Caki2 (cell line): ENCODE measurements around the gene PCSK7. TPM values are rescaled to one million over a fixed set of nuclear protein-coding genes. Genes with fewer than 3 reads are reported as not detected.

Experiments
- DNase-seq: peaks from one replicate; pipeline ENCODE4 v3.0.0-alpha.2; 2015; ENCODE audit warnings: low read depth
- in situ Hi-C: cut with HindIII; loops from 2 replicates; pipeline ENCODE4 v1.10.0; 2016; ENCODE audit warnings: low sequenced_read_pairs, low pct_unique_long_range_greater_than_20kb, mixed read lengths
- total RNA-seq: library from RNA; depleted of rRNA; stranded (reverse); fragments of >200 nt; shearing (Covaris generic); gene quantifications from 2 replicates; pipeline ENCODE4 v1.2.3, GENCODE V29; 2014; ENCODE audit warnings: low replicate concordance

PCSK7 gene
- total RNA-seq, 1 experiment from 2014 or later: 10.5 TPM

DNA sequence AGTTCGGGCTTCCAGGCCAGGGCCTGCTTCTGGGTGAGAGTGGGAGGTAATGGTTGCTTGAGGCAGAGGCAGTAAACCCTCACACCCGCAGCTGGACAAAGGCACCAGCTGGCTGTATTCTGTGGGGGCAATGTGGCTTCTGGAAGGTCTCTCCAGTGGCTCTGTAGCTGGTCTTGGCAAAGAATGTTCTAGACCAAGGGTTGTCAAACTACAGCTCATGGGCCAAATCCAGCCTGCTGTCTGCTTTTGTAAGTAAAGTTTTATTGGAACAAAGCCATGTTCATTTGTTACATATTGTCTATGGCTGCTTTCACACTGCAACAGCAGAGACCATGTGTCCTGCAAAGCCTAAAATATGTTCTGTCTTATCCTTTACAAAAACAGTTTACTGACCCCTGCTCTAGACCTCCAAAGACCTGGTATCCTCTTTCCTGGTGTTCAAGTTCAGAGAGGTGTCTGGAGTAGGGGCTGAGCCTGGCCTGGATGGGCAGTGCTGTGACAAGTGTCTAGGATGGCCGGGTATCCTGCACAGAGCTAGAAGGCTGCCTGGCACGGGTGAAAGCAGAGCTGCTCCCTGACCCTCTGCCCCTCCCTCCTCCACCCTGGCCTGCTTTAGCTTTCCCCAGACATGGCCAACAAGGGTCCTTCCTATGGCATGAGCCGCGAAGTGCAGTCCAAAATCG is 29.3 kb downstream of the PCSK7 start:
- DNase-seq: no peak
- in situ Hi-C loops: no loop called here

DNA sequence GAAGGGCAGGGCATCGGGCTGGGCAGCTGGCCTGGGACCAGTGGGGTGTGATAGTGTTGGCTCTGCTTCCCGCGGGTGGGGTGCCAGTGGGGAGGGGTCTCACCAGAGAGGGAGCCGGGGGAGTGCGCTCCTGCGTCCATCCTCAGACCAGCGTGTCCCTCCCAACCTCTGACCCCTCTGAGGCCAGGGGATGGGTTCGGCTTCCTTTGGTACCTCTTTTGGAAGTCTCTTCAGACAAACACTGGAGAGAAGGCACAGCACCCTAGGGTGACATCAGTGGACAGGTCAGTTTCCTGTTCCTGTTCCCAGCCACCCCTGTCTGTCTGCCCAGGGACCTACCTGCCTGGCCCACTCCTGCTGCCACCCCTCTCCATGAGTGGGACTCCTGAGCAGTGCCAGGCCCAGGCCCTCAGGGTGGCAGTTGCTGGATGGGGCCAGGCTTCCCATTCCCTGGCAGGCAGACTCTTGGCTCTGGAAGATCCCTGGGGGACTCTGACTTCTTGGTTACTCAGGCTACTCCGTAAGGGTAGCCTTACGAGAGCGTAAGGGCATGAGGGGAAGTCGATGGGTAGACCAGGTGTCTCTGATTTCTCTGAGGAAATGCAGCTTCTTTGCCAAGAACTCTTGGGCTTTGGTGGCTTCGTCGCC is 30.1 kb downstream of the PCSK7 start:
- in situ Hi-C loops: no loop called here
- no peak for DNase-seq

DNA sequence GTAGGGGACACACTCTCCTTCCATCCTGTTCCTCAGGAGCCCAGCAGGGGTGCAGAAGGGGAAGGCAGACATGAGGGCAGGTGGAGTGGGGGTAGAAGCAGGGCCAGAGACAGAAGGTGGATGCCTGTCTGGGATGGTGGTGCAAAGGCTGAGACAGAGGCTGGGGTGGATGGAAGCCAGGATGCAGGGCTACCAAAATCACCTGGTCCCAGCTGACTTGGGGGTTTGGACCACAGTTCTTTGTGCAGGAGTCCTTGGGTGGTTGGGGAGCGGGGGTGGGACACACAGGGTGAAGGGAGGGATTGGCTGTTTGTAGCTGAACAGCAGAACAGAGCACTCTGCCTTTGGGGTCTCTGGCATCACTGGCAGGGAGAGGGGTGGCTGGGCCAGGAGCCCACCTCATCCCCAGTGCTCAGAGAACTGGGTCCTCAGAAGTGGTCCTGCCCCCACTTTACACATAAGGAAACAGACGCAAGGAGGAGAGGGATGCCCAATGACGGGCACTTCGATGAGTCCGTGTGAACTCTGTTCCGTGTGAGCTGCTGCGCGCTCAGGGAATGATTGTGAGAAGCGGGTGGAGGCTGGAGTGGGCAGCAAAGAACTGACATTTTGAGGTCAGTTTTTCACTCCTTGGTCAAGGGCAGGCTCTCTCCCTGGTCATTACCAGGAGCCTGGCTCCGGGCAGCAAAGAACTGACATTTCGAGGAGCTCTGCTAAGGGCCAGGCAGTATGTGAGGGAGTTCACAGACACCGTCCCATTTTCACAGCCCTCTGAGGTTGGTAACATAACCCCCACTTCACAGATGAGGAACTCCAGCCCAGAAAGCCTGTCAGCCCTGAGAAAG is 30.8 kb downstream of the PCSK7 start:
- in situ Hi-C loops: no loop called here

DNA sequence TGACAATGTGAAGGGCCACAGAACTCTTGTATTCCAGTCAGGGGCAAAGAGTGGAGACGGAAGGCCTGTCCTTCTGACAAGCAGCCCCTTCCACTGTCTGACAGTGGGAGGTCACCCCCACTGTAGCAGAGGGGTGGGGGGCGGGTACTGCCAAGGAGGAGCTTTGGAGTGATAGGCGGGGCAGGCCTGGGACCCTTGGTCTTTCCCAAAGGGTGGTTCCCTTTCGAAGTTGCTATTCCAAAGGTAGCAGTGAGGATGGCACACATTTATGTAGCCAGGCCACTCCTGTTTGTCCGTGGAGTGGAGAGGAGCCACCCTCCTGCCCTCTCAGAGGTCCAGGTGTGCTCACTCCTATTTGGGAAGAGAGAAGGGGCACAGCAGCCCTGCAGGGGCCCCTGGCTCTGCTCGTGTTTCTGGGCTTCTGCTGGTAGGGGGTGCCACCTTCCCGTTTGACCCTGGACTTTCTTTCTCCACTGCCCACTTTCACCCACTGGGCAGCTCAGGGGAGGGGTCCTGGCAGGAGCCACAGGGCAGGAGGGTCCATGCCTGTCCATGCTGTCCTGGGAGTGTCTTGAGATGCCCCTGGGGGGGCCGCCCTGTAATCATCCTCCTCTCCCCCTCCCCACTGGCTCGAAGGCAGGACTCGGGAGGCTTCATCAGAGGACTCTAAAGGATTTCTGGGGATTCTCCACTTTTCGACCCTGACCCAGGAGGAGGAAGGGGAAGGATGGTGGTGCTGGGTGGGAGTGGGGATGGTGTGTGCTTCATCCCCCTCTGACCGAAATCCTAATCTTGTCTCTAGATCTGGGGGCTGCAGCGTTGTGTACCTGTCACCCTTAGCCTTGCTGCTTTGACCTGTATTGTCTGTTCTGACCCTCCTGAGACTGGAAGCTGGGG is 31.7 kb downstream of the PCSK7 start:
- no peak for DNase-seq
- in situ Hi-C loops: no loop called here

More for the DNA sequence above, 30.8 kb downstream of the PCSK7 start:
- no peak for DNase-seq

DNA sequence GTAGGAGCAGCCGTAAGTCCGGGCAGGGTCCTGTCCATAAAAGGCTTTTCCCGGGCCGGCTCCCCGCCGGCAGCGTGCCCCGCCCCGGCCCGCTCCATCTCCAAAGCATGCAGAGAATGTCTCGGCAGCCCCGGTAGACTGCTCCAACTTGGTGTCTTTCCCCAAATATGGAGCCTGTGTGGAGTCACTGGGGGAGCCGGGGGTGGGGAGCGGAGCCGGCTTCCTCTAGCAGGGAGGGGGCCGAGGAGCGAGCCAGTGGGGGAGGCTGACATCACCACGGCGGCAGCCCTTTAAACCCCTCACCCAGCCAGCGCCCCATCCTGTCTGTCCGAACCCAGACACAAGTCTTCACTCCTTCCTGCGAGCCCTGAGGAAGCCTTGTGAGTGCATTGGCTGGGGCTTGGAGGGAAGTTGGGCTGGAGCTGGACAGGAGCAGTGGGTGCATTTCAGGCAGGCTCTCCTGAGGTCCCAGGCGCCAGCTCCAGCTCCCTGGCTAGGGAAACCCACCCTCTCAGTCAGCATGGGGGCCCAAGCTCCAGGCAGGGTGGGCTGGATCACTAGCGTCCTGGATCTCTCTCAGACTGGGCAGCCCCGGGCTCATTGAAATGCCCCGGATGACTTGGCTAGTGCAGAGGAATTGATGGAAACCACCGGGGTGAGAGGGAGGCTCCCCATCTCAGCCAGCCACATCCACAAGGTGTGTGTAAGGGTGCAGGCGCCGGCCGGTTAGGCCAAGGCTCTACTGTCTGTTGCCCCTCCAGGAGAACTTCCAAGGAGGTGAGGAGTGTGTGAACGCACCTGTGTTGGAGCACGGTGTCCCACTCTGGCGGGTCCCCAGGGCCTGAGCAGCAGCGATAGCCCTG is 32.6 kb downstream of the PCSK7 start, which contains the start of gene TAGLN:
TSS of gene TAGLN (plus strand) at position 318 of the 863 bp plus-strand sequence. CDS start 3,644 bp downstream, outside the sequence.
- in situ Hi-C loops: no loop called here
- no peak for DNase-seq

DNA sequence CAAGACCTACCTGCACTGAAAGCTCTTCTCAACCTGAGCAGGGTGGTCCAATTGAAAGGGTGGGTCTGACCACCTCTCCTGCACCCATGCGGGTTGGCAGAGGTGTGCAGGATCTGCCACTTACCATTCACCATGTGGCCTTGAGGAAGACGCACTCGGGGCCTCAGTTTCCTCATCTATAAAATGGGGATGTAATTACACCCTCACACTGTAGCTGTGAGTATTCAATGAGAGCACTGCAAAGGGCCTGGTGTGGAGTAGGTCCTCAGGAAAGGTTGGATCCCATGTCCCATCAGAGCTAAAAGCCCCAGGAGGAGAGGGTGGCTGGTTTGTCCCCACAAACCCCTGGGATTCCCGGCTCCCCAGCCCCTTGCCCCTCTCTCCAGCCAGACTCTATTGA is 33.3 kb downstream of the PCSK7 start:
- DNase-seq: no peak
- in situ Hi-C loops: no loop called here

DNA sequence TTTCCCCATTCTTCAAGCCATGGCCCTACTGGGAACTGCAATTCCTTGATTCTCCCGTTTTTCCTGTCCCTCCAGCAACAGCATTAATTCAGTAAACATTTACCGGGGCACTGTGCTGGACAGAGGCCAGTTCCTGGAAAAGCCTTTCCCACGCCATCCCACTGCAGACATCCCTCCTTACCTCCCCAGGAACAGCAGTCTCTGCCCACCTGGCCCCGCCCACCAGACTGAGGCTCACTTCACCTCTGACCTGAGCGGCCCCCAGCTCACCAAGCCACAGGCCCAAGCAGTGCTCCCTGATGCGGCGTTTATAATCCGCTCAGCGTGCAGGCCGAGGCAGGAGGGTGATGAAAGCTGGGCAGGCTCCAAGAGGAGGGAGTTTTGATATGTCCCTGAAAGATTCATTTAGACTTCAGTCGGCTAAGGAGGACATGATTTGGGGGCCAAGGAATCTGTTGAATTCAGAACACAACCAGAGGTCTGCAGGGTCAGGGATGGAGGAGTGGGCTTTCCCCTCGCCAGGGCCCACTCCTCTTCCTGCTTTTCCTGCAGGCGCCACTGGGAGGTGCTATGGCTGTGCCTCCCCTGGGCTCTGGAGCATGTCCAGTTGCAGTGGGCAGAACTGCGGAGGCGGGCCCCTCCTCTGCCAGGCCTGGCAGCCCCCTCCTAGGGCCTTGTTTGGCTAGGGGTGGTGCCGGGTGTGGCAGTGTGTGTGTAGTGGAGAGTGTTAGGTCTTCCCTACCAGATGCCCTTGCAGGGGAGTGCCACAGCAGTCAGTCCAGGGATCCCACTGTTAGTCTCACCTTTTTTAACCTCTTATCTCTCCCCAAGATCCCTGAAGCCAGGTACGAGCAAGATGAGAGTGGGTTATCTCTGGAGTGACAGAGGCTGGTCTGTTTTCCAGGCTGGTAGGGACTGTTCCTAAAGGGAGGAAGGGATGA is 34.1 kb downstream of the PCSK7 start:
- no peak for DNase-seq
- in situ Hi-C loops: no loop called here

DNA sequence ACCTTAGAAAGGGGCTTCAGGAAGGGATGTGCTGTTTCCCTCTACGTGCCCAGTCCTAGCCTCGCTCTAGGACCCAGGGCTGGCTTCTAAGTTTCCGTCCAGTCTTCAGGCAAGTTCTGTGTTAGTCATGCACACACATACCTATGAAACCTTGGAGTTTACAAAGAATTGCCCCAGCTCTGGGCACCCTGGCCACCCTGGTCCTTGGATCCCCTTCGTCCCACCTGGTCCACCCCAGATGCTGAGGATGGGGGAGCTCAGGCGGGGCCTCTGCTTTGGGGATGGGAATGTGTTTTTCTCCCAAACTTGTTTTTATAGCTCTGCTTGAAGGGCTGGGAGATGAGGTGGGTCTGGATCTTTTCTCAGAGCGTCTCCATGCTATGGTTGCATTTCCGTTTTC is 34.9 kb downstream of the PCSK7 start:
- no peak for DNase-seq
- in situ Hi-C loops: no loop called here

DNA sequence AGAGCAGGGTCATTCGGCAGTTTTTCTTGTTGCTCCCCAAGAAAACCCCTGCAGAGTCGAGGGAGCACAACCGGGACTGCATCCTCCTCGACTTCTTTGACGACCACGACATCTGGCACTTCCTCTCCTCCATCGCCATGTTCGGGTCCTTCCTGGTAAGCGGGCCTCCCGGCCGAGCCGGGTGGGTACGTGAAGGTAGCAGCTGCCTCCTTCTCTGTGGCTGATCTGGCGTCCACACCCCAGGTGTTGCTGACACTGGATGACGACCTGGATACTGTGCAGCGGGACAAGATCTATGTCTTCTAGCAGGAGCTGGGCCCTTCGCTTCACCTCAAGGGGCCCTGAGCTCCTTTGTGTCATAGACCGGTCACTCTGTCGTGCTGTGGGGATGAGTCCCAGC is 36.1 kb downstream of the PCSK7 start:
- DNase-seq: no peak
- in situ Hi-C loops: no loop called here

DNA sequence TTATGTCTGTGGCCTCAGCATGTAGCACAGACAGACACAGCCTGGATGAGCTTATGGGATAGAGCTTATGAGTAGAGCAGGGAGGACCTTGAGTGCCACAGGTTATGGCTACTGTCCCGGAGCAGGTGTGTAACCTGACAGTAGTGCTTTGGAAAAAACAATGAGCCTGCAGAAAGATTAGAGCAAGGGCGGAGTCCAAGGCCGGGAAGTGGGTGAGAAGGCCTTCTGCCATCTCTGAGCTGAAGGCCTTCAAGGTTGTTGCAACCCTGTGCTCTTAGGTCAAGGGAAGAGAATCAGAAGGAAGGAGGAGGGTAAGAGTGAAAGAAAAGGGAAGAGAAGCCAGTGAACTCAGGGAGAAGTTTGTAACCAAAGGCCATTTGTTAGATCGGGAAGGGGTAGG is 36.6 kb downstream of the PCSK7 start:
- no peak for DNase-seq
- in situ Hi-C loops: no loop called here

DNA sequence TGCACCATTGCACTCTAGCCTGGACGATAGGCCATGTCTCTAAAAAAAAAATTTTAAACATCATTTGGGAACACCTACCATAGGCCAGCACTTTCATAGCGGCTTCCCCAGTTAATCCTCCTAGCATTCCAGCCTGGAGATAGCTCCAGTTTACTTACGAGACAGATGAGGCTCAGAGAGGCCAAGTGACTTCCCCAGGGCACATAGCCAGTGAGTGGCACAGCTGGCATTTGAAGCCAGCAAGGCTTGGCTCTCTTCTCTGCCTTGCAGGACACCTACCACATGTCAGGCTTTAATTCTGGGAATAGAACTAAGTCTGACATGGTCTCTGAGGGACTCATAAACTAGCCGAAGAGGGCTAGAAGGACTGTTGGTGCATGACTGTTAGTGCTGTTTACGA is 37.6 kb downstream of the PCSK7 start:
- in situ Hi-C loops: no loop called here
- DNase-seq: no peak

DNA sequence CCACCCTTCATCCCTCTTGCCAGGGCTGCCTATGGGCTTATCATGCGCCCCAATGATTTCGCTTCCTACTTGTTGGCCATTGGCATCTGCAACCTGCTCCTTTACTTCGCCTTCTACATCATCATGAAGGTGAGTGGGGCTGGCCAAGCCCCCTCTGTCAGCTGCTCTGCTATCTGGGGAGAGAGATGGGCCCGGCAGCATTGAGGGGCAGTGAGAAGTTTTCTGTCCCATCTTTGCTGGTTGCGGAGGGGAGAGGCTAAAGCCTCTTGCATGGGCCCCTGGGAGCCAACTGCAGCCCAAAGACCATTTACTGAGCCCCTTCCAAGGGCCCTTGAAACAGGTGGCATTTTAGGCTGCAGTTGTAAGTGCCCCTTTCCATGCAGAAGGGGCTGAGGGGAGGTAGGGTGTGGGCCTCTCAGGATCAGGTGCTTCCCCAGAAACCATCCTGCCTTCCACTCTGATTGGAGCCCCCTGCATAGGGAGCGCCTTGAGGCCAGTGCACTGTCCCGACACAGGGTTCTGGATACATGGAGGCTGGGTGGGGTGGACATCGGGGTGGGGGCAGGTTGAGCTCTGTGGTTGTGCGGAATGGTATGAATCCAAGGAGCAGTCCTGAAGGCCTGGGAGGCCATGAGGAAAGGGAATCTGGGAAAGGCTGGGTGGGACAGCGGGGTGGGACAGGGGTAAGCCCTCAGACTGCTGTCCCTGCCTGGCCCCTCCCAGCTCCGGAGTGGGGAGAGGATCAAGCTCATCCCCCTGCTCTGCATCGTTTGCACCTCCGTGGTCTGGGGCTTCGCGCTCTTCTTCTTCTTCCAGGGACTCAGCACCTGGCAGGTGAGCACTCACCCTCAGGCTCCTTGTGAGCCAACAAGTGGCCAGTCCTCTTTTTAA is 38.5 kb downstream of the PCSK7 start:
- in situ Hi-C loops: no loop called here
- no peak for DNase-seq

DNA sequence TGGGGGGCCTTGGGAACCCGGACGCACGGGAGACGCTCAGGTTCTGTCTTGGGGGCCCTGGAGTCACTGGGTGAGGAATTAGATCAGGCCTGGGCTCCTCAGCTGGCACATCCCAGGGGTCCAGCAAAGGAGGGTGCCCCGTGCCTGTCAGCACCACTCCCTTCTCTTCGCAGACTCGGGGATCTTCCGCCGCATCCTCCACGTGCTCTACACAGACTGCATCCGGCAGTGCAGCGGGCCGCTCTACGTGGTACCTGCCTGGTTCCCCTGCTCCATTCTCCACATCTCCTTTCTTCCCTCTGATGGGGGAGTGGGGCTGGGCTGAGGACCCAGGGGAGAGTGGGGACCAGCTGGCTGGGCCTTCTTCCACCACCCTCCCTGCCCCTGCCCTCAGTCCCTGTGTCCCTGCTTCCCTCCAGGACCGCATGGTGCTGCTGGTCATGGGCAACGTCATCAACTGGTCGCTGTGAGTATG is 39.4 kb downstream of the PCSK7 start:
- in situ Hi-C loops: no loop called here
- DNase-seq: no peak

DNA sequence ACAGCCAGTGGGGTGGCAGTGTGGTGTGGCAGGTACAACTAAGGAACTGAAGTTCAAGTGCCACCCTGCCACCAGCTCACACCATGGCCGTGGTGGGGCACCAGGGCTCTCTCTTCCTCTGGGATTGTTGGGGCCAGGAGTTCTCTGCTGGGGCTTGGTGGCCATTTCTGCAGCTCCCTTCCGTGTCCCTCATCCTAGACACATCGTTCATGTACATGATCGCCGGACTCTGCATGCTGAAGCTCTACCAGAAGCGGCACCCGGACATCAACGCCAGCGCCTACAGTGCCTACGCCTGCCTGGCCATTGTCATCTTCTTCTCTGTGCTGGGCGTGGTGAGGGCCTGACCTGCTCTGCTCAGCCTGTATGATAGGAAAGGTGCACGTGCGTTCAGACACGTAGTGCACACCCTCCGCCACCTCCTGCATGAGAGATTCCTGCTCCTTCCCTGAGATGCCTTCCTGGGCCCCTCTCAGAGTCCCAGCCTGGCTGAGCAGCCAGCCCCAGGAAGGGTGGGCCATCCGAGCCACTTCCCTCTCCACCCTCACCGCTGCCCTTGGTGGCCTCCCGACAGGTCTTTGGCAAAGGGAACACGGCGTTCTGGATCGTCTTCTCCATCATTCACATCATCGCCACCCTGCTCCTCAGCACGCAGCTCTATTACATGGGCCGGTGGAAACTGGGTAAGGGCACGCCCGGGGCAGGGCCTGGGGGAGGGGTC is 40.0 kb downstream of the PCSK7 start:
- in situ Hi-C loops: no loop called here
- DNase-seq: no peak
